NCI-H526 treated with DMSO at 0.1 percent for 48 hours (cell line): ENCODE data around the gene GIPR.
"Not testable (repeated sequence)": the region's sequence is repeated elsewhere in the genome, so short reads cannot be mapped to it uniquely, and the experiment has no call there.

Source experiments
- DNase-seq: peaks from one replicate; lab custom pipeline; 2025; lab: John Stamatoyannopoulos, UW

The GIPR gene

DNA sequence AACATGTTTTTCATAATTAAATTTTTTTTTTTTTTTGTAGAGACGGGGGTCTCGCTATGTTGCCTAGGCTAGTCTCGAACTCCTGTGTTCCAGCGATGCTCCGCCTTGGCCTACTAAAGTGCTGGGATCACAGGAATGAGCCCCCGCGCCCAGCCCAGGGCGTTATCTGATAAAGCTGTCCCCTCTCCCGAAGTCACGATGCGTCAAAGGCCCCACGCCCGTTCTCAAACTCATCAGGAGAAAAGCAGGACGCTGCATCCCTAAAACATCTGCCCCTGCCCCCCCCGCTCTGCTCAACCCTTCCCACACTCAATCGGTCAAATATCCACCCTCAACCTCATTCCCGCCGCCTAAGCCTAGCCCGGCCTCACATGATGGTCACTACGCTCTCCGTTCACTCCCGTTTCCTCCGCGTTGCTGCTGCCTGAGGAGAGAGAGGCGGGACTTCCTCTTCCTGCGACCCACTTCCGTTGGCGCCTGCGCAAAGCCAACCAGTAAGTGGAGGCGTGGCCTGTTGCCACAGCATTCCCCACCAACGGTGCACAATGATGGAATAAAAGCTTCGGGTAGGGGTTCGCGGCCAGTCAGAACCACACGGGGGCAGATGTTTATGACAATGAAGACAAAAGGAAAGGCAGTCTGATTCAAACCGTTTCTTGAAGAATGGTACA lies 23.6 kb downstream of the GIPR start, which contains the start of gene SNRPD2:
Gene SNRPD2, minus strand, starts transcription at position 438 of the 671 bp plus-strand sequence. Its CDS starts 65 bp downstream, at position 373.
- peak; percentile 93 for DNase-seq

- DNase-seq, result peak; percentile 99
These were observed 24.4 kb downstream of the GIPR start, which contains the start of gene QPCTL for GRCh38 chr19:45692187-45693105. Gene QPCTL (plus strand): TSS chr19:45692666. CDS start chr19:45692704, 38 bp downstream.

GRCh38 chr19:45693106-45693788 lies 25.2 kb downstream of the GIPR start:
- peak; percentile 20 for DNase-seq

- no peak for DNase-seq
These were observed 33.7 kb downstream of the GIPR start for GRCh38 chr19:45701676-45702075.

DNA sequence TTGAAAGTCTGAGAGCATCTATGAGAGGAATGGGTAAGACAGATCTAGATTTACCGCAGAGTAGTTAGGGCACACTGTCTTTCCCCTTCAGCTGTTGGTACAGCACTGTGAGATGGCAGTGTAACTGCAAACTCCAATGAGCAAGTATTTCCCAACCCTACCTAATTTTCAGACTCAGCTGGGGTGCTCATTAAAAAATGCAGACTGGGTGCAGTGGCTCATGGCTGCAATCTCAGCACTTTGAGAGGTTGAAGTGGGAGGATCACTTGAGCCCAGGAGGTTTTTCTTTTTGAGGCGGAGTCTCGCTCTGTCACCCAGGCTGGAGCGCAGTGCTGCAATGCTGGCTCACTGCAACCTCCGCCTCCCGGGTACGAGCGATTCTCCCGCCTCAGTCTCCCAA lies 37.1 kb downstream of the GIPR start:
- DNase-seq, result no peak

DNA sequence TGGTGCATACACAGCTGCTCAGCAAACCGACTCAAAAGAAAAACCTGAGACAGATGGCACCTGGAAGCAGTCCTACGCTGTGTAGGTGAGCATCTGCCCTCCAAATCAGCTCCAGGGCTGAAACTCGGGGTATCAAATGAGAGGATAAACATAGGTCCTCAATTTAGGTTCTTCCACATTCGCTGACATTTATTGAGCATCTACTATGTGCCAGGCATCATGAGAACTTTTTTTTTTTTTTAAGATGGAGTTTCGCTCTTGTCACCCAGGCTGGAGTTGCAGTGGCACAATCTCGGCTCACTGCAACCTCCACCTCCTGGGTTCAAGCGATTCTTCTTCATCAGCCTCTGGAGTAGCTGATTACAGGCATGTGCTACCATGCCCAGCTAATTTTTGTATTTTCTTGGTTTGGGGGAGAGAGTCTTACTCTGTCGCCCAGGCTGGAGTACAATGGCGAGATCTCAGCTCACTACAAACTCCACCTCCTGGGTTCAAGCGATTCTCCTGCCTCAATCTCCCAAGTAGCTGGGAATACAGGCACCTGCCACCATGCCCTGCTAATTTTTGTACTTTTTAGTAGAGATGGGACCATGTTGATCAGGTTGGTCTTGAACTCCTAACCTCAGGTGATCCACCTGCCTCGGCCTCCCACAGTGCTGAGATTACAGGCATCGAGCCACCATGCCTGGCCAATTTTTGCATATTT lies 37.8 kb downstream of the GIPR start:
- DNase-seq, result no peak

DNA sequence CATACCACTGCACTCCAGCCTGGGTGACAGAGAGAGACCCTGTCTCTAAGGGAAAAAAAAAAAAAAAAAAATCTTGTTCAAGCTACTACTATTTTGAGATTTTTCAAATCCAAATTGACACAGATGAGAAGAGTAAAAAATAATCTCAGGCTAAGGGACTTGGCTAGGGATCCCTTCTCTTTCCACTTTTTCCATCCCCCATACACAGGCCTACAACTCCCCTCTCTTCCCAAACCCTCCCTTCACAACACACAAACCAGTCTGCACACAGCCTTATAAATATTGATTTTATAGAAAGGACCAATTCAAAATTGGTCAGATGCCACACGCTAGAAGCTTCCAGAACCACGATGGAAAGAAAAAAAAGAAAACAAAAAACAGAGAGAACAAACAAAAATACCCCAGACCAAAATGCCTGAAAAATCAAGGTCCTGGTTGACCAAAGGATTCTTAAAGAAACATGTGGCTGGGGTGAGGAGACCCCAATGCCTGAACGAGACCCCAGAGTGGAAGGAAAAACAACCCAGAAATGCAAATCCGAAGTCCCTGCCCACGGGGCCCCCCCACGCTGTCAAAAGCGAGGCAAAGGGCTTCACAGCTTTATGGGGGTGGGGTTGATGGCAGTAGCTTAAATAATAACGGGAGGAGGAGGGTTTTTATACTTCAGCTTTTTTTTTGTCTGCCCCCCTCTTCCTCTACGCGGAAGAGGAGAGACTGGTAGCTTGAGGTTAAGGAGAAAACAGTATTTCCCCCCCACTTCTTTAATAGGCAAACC lies 42.5 kb downstream of the GIPR start:
- DNase-seq, result no peak

GRCh38 chr19:45711851-45712698 lies 44.1 kb downstream of the GIPR start:
- no peak for DNase-seq

- no peak for DNase-seq
These were observed 44.7 kb downstream of the GIPR start for GRCh38 chr19:45712699-45713067.

GRCh38 chr19:45713141-45713540 lies 45.1 kb downstream of the GIPR start:
- DNase-seq, result no peak

DNA sequence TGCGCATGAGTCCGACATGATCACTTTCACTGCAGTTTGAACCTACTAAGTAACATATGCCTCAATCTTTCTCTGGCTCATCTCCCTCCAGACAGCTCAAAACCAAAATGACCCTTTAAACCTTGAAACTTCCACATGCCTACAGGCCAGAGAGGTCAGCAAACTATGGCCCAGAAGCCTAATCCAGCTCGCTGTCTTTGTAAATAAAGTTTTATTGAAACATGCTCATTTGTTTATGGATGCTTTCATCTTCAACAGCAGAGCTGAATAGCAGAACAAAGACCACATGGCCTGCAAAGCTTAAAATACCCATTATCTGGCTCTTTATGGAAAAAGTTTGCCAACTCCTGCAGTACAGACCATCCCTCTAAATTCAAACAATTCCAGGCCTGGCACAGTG lies 47.1 kb downstream of the GIPR start:
- DNase-seq, result no peak

DNA sequence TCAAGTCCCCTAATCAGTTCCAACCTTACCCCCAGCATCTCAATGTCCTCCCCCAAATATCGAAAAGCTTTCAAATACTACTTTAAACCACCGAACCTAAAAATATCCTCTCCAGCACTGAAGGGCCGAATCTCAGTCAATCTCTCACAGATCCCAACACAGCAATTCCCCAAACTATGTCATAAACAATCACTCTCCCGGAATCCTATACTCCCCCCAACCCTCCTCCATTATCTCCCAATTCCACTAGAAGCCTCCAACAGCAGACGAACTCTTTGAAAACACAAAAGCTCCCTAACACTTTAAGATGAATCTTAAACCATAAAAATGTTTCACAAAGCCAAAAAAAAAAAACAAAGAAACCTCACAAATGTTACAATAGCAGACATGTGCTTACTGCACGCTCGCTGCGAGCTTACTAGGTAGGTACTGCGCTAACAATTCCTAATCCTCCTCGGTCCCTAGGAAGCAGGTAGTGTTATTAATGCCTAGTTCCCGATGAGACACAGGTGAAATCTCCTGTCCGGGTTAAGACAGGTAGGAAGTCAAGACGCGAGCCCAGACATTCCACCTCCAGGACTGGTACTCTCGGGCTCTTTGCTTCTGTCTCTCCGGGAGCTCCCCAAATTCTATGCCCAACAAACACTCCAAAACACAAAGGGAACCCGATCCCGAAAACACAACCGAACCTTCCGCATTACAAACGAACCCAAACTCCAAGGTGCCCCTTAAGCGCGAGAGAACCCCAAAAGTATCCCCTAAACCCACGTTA lies 48.5 kb downstream of the GIPR start:
- DNase-seq, result no peak

- DNase-seq, result peak; percentile 96
These were observed 49.3 kb downstream of the GIPR start for GRCh38 chr19:45717131-45717982.

DNA sequence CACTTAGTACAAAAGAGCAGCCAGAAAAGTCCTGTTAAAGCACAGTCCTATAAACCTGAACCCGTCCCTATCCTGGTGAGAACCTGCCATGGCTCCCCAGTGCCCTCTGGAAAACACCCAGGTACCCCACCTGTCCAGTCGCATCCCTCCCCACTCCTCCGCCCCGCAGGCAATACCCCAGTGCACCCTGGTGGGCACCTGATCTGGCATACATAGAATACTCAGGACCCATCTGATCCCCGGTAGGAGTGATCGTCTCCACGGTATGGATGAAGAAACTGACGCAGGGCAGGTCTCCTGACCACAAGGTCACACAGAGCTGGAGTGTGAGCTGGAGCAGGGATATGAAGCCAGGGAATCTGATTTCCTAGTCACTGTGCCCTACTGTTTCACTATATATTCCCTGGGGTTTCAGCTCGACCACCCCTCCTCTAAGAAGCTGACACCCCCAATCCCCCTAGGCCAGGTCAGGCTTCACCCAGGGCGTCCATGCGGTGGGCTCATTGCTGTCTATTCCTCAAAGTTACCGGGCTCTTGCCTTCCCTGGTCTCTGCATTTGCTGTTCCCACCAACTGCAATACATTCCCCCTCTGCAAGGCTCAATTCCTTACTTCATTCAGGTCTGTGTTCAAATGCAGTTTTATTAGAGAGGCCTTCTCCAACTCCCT lies 50.1 kb downstream of the GIPR start:
- DNase-seq, result no peak

DNA sequence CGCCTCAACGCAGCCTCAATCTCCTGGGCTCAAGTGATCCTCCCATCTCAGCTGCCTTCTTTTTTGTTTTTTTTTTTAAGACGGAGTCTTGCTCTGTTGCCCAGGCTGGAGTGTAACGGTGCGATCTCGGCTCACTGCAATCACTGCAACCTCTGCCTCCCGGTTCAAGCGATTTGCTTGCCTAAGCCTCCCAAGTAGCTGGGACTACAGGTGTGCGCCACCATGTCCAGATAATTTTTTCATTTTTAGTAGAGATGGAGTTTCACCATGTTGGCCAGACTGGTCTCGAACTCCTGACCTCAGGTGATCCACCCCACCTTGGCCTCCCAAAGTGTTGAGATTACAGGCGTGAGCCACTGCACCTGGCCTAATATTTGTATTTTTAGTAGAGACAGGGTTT lies 52.0 kb downstream of the GIPR start:
- not testable (repeated sequence) for DNase-seq

- not testable (repeated sequence) for DNase-seq
These were observed 60.7 kb downstream of the GIPR start for GRCh38 chr19:45728683-45729082.

DNA sequence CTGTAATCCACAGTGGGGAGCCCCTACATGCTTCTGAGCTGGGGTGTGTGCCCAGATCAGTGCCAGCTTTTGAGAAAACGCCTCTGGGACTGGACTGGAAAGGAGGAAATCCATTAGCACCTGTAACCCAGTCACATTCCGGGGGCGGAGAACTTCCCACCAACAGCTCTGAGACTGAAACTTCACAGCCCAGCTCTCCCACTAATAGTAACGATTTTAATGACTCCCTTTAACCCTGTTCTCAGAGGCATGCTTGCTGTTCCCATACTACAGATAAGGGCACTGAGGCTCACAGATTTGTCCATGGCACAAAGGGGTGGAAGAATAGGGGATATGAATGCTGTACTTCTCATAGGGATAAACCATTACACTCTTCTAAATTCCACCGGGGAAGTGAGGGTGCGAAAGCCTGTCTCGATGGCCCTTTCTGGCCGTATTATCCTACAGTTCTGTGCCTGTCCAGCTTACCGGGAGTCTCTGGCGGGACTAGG lies 61.8 kb downstream of the GIPR start:
- no peak for DNase-seq
